K562 (cell line): Measurements from ENCODE around the gene HLA-F. TPM values are rescaled to one million over a fixed set of nuclear protein-coding genes. Genes with fewer than 3 reads are reported as not detected.
A peak's percentile ranks its signal among the peaks of the same experiment; 100 is the strongest.

Experiments
- CC2D1A ChIP-seq: fragments of 450-650 bp; IDR thresholded peaks from 2 replicates; pipeline ENCODE4 v1.6.1; 2017; ENCODE audit warnings: mild to moderate bottlenecking
- CTBP1 ChIP-seq: fragments of 450-650 bp; IDR thresholded peaks from 2 replicates; pipeline ENCODE4 v1.6.1; 2016; ENCODE audit warnings: borderline replicate concordance
- FIP1L1 ChIP-seq: fragments of 200-400 bp; formaldehyde crosslinking; IDR thresholded peaks from 2 replicates; pipeline ENCODE4 v1.6.1; 2018; ENCODE audit warnings: mild to moderate bottlenecking, low read depth, low read length; ENCODE audit not compliant: poor library complexity, severe bottlenecking
- KLF10 ChIP-seq: fragments of 250-450 bp; sonication (Bioruptor Pico); IDR thresholded peaks from 2 replicates; pipeline ENCODE4 v1.6.1; 2021; ENCODE audit warnings: matching md5 sums
- MAZ ChIP-seq, 2 experiments: fragments of 450-650 bp in 1 of 2; sonication (generic) in 1 of 2; formaldehyde crosslinking; IDR thresholded peaks in 1 of 2; conservative IDR thresholded peaks in 1 of 2; 2 replicates each; pipeline versions ENCODE4 v1.4.0 to v1.5.0; 2020; ENCODE audit warnings: mild to moderate bottlenecking in 1 of 2, missing genetic modification reagents in 1 of 2
- RAD21 ChIP-seq, 2 experiments: fragments of 250-450 bp in 1 of 2; fragments of 450-650 bp in 1 of 2; sonication (Bioruptor Pico) in 1 of 2; formaldehyde crosslinking in 1 of 2; IDR thresholded peaks in 1 of 2; conservative IDR thresholded peaks in 1 of 2; 2 replicates each; pipeline versions ENCODE4 v1.4.0 to v1.8.0; 2020 to 2022; ENCODE audit warnings: mild to moderate bottlenecking in 2 of 2, moderate library complexity in 1 of 2
- SMC3 ChIP-seq: conservative IDR thresholded peaks from 2 replicates; pipeline ENCODE4 v1.6.1; 2011; ENCODE audit warnings: low read depth, low read length, improper control_type of control experiment; ENCODE audit not compliant: insufficient read depth
- polyA plus RNA-seq, 8 experiments: library from polyadenylated mRNA; depleted of rRNA in 4 of 8; stranded (reverse) in 5 of 8; unstranded in 3 of 8; fragments of >200 nt; fragmentation: Nextera tagmentation in 2 of 8; fragmentation: Illumina TruSeq in 1 of 8; extraction: Ambion mirVana in 2 of 8; extraction: Trizol in 1 of 8; gene quantifications; 2 replicates each; pipeline versions ENCODE4 v1.2.1 to v1.2.3, GENCODE V29; 2011 to 2014; ENCODE audit warnings: inconsistent platforms in 1 of 8, missing spikeins in 1 of 8
- total RNA-seq, 7 experiments: library from RNA; depleted of rRNA in 6 of 7; stranded (reverse); fragments of >200 nt in 6 of 7; fragmentation: Illumina TruSeq in 2 of 7; extraction: Trizol in 2 of 7; gene quantifications; 2 replicates each; pipeline versions ENCODE4 v1.2.1 to v1.2.3, GENCODE V29; 2011 to 2021; ENCODE audit warnings: low replicate concordance in 1 of 7
- TF ChIP-seq, protein P1 (sequence below), 3 experiments: IDR thresholded peaks in 2 of 3; conservative IDR thresholded peaks in 1 of 3; 2 replicates each; pipeline ENCODE4 v1.5.1; 2011 to 2012; ENCODE audit warnings: low read length in 3 of 3, mild to moderate bottlenecking in 3 of 3, control low read depth in 2 of 3, improper control_type of control experiment in 1 of 3, inconsistent platforms in 1 of 3, low read depth in 1 of 3, mixed read lengths in 1 of 3, moderate library complexity in 1 of 3; ENCODE audit not compliant: insufficient read depth in 2 of 3
- TF ChIP-seq, protein P2 (sequence below): sonication (generic); formaldehyde crosslinking; IDR thresholded peaks from 2 replicates; pipeline ENCODE4 v1.8.0; 2022; ENCODE audit warnings: mild to moderate bottlenecking, low read depth, missing genetic modification reagents

Gene HLA-F
- total and polyA plus RNA-seq, 9 of the 15 experiments (the other 6 are each of a cell fraction or from before 2014, with no cell fraction given), result 0.40 to 0.76 (median 0.46) TPM; not detected in 6

DNA sequence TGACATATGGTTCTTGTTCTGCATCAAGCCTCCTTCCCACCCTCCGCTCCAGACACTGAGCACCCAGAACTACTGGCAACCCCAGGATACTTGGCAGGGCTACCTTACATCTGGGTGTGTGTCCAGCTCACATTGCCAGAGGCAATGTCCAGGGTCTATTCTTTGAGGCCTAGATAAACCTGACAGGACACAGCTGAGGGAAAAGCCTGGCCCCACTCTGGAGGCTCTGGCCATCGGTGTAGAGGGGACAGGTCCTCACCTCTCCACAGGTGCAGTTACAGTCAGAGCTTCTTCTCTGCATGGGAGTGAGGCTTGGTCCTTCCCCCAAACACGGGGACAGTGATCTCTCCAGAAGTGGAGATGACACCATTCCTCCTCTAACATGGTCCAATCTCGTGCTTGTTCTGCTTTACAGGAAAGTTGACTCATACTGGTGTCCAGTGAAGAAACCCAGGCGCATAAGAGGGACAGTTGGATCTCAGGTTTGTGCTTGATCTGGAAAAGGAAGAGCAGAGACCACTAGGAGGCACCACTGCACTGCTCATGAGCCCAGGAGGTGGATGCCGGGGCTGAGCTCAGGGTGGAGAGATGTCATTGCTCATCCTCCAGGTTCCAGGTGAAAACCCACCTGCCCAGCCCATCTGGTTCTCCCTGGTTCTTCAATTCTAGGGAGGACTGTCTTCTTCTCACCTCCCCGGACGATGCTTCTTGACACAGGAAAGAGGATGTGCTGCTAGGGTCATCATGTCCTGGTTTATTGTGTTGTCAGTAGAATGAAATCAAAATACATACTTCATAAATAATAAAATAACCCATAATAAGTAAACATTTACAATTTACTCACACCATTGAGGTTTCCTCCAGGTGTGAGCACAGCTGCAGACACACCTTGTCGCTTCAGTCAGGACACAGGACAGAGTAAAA is 14.7 kb downstream of the HLA-F start (continued):
- TF ChIP-seq SMC3 (peak; percentile 84), FIP1L1 (no peak), CC2D1A (peak; percentile 71), CTBP1 (peak; percentile 35; the same call in 1 of the 2 replicates), MAZ (CRISPR knock-in tag; conservative IDR thresholded peaks at IDR 0.05 in 1 of 2, IDR thresholded peaks at IDR 0.05 in 1 of 2) (0 out of 4 replicates have a peak, but pooled peaks of 1 of the 2 experiments have one; percentile 21), RAD21 (CRISPR knock-in tag; conservative IDR thresholded peaks at IDR 0.05 in 1 of 2, IDR thresholded peaks at IDR 0.05 in 1 of 2) (peak; percentile 41 to 90), KLF10 (CRISPR knock-in tag) (no peak)
- TF ChIP-seq, protein P1, sequence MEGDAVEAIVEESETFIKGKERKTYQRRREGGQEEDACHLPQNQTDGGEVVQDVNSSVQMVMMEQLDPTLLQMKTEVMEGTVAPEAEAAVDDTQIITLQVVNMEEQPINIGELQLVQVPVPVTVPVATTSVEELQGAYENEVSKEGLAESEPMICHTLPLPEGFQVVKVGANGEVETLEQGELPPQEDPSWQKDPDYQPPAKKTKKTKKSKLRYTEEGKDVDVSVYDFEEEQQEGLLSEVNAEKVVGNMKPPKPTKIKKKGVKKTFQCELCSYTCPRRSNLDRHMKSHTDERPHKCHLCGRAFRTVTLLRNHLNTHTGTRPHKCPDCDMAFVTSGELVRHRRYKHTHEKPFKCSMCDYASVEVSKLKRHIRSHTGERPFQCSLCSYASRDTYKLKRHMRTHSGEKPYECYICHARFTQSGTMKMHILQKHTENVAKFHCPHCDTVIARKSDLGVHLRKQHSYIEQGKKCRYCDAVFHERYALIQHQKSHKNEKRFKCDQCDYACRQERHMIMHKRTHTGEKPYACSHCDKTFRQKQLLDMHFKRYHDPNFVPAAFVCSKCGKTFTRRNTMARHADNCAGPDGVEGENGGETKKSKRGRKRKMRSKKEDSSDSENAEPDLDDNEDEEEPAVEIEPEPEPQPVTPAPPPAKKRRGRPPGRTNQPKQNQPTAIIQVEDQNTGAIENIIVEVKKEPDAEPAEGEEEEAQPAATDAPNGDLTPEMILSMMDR (IDR thresholded peaks at IDR 0.05 in 2 of 3, conservative IDR thresholded peaks at IDR 0.05 in 1 of 3; ENCODE audit: insufficient read depth in 2 of 3, low read depth in 1 of 3, low read length in 3 of 3), result peak; percentile 84 to 86 (median 85)
- TF ChIP-seq, protein P2, sequence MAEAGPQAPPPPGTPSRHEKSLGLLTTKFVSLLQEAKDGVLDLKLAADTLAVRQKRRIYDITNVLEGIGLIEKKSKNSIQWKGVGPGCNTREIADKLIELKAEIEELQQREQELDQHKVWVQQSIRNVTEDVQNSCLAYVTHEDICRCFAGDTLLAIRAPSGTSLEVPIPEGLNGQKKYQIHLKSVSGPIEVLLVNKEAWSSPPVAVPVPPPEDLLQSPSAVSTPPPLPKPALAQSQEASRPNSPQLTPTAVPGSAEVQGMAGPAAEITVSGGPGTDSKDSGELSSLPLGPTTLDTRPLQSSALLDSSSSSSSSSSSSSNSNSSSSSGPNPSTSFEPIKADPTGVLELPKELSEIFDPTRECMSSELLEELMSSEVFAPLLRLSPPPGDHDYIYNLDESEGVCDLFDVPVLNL (CRISPR knock-in tag), result no peak
